SH-SY5Y (cell line): ENCODE measurements around the gene MDH1.

Source experiments
- GATA2 ChIP-seq: IDR thresholded peaks from 2 replicates; pipeline ENCODE4 v1.6.1; 2011; ENCODE audit warnings: mild to moderate bottlenecking, low read depth, low read length
- GATA3 ChIP-seq: IDR thresholded peaks from 2 replicates; pipeline ENCODE4 v1.6.1; 2011; ENCODE audit warnings: low read depth, mild to moderate bottlenecking, low read length, moderate library complexity

DNA sequence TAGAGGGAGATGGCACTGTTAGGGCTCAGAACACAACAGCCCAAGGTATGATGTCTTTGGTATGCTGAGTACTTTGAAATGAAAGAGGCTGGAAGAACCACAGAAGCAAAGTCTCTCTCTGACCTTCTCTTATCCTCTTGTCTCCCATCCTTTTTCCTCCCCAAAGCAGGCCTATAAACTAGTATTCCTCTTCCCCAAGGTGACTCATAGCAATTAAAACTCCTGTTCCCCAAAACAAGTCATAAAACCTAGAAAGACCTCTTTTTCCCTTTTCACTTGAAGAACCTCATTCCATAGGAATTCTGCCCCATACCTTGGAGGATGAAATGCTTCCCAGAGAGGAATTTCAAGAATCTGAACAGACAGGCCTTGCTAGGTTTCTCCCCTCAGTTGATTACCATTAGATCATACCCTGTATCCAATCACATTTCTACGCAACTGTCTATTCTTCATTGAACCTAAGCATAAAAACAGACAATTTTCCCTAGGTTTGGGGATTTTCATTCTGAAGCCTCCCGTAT lies 25.7 kb downstream of the MDH1 start:
- TF ChIP-seq GATA3 (no peak), GATA2 (no peak)
